GM21390 (cell line): Measurements from ENCODE around the gene PRKN.
A peak's percentile ranks its signal among the peaks of the same experiment; 100 is the strongest.

Experiments used
- ATAC-seq: cut with Tn5 transposase; IDR thresholded peaks from one replicate; pipeline ENCODE4 v1.9.1; 2021; ENCODE audit not compliant: unreplicated experiment

Gene PRKN

GRCh38 chr6:162727322-162728182, at the start of gene PRKN, which contains the start of gene PACRG:
Gene PRKN (minus strand): TSS chr6:162727766.
Gene PACRG (plus strand): TSS chr6:162727974.
- ATAC-seq, result peak; percentile 98

DNA sequence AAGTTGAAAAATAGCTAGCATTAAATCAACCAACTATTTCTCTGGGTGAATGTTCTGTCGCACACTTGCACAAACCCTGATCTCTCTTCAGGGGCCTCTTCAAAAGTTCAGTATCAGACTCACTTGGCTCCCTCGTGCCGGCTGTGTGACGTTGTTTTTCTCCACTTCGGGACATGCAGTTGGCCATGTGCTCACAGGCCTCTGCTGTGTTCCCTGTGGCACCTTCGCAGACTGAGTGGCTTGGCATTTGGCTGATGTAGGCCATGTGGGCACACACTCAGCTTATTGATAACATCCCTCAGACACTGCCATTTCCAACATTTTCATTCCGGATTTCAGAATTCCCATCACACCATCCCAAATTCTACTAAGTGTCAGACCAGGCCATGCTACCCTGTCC, 49.5 kb upstream of the PRKN start:
- ATAC-seq, result no peak

DNA sequence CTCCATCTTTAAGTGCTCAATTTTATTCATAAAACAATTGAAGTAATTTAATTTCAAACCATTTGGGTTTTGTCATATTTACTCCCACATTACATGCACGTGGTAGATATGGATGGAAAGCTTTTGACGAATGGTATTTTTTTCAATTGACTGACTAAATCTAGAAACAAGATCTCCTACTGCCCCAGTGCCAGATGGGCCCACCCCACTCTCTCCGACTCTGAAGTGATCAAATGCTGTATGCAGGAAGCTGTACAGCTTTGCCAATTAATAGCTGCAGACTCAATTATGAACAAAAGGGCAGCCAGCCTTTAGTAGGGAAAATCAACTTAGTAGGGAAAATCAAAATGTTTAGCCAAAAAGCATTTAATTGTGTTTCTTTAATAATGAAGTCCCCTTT, 46.4 kb upstream of the PRKN start:
- no peak for ATAC-seq

DNA sequence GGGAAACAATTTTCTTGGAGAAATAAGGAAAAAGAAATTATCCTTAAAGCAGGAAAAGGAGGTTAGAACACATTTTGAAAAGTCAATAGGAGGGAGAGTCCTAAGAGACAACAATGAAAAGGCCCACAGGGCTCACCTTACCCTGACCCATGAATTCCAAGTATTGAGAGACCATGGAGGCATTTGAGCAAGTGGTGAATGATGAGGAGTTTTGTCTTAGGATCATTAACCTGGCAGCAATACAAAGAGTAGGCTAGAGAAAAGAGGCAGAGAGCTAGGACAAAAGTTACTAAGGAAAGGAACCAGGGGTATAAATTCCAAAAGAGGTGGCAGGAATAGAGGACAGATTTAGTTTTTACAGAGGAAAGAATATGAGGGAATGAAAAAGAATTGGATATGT, 44.9 kb upstream of the PRKN start:
- ATAC-seq, result no peak

DNA sequence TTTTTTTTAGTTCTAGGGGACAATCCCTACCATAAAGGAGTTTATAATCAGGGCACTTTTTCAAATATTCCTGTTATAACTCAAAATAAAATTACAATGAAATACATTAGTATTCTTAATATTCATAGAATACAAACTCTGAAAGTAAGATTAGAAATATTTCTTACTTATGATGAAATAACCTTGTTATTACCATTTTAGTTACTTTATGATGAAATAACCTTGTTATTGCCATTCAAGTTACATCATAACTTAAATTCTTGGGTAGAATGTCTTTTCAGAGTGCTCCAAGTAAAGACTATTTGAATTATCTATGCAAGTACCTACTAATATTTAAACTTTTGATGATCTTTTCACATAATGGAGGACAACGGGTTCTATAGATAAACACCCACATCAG, 43.4 kb upstream of the PRKN start:
- no peak for ATAC-seq

DNA sequence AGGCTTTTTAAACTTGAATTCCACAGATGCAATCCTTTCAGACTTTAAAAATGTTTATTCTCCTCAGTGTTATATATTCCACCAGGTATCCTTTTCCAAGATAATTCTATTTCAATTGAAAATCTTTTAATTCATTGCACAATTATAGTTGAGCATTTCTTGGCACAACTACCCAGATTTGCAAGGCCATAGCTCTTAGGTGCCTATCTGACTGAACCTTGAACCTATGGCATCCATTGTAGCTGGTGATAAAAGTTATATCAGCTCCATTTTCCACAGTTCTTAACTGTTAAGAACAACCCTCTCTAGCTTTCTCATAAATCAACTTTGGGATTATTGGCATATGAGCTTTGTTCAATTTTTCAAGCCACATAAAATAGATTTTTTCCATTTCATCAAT, 42.6 kb upstream of the PRKN start:
- no peak for ATAC-seq

DNA sequence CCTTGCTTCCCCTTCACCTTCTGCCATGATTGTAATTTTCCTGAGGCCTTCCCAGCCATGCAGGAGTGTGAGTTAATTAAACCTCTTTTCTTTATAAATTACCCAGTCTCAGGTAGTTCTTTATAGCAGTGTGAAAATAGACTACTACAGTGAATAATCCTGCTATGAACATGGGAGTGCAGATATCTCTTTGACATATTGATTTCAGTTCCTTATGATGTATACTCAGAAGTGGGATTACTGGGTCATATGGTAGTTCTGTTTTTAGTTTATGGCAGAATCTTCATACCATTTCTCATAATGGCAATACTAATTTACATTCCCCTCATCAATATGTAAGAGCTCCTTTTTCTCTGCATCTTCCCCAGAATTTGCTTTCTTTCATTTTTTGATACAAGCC, 26.2 kb upstream of the PRKN start:
- ATAC-seq, result no peak

GRCh38 chr6:162751211-162751859, 23.8 kb upstream of the PRKN start:
- no peak for ATAC-seq

DNA sequence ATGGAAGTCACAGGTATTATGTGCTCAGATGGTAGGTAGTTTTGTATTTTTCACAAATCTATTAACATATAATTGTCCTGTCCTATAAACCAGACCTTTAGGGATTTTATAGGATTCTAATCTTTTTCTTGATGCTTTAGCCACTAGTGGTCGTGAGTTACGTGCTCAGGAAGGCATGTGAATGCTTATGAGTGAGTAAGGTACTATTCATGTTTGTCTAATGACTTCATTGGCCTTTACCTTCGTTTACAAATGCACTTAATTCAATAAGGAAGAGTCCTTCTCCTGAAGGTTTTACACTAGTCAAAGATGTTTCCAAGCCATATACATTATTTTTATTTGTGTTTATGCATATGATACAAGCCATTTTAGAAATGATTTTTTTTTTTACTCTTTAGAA, 23.2 kb upstream of the PRKN start:
- ATAC-seq, result no peak

DNA sequence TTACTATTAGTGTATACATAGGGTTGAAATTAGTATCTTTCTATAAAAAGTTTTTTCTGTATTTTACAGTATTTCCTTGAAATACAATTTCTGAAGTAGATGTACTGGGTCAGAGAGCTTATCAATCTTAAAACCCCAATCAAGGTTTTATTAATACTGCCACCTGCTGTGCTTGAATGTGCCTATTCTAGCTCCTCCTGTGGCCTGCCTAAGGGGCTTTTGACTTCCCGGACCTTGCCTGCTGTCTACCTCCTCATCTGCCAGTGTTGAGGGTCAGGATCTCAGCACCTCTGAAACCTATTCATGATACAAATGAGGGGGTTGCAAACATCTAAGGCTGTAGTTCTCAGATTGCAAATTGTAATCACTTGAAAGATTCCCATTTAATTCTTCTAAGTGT, 9.4 kb upstream of the PRKN start:
- no peak for ATAC-seq

DNA sequence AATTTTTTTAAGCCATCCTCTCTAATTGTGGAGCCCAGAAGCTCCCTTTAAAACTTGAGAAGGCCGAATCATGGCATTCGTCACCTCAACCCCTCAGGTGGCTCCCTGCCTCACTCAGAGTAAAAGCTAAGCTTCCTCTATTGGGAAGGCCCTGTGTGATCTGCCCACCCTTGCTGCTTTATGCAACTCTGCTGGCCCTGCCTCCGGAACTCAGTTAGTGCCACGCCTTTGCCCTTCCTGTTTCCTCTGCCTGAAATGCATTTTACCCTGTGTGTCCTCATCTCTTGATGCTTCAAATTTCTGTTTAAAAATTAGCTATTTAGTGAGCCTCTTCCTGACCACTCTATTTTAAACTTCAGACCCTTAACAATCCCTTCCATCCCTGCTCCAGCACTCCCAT, 5.9 kb upstream of the PRKN start:
- ATAC-seq, result no peak

GRCh38 chr6:162730502-162730901, 2.9 kb upstream of the PRKN start:
- ATAC-seq, result no peak

DNA sequence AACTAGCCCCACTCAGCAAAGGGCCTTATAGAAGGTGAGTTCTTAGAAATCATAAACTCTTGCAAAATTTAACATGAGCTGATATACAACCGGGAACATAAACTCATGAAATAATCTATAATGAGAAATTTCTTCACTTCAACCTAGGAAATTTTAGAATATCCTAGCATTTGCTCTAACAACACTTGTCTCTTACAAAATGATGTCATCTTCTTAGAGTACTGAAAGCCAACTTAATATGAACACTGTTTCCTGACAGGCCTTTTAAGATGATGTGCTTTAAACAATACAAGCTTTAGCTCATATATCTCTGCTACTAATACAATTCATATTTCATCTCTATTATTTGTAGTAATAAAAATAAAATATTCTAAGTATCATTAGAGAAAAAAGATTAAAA, 1.1 kb upstream of the PRKN start:
- ATAC-seq, result no peak

- no peak for ATAC-seq
Measured at GRCh38 chr6:162728197-162728596, 631 bp upstream of the PRKN start.

DNA sequence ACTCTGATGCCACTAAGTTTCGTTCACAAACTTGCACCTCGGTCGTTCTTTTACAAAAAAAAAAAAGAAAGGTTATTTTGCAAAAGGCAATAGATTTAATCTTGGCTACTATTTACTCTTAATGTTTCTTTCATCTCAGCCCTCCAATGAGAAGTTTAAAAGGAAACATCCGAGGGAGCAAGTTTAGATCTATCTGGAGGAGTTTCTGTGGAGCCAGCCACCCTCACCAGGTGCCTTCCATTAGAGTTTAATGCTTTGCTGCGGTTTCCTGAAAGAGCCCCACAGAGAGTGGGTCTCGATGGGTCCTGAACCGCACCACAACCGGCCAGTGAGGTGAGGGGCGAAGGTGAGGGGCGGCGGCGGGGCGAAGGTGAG, 632 bp downstream of the PRKN start:
- peak; percentile 2 for ATAC-seq

- no peak for ATAC-seq
Measured at GRCh38 chr6:162722633-162723032, 4.9 kb downstream of the PRKN start.

- ATAC-seq, result no peak
Measured at GRCh38 chr6:162722226-162722625, 5.3 kb downstream of the PRKN start.

GRCh38 chr6:162721404-162721687, 6.2 kb downstream of the PRKN start:
- no peak for ATAC-seq

DNA sequence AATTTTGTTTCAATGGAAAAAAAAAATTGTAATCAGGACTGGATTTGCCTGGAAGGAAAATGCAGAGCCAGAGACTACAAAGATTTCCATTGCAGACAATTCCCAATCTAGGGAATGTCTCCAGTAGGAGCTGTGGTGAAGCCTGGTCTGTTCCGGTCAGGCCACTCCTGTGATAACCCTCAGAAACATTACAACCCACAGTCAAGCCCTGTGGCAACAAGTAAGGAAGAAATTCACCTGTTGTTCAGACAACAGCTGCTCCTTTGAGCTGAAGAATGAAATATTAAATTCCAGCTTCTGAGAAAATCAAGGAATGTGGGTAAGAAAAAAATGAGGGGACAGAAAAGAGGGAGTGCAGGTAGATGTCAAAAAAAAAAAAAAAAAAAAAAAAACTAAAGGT, 8.0 kb downstream of the PRKN start:
- no peak for ATAC-seq

DNA sequence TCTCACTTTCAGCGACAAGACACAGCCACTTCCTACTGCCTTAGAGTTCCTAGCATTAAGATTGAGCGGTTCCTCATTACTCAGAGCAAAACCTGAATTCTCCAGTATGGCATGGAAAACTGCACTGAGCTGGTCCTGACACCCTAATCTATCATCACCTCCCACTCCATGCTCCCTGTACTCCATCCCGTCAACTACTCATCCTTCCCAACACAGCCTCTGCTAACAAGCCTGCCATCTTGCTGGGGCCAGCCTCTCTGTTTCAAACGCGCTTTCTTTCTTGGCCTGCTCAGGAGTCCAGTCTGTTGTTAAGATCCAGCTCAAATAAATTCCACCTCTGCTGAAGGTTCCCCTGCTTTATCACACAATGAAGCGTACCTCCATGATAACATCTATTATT, 12.0 kb downstream of the PRKN start:
- ATAC-seq, result no peak

- no peak for ATAC-seq
Measured at GRCh38 chr6:162713974-162714780, 13.4 kb downstream of the PRKN start.

DNA sequence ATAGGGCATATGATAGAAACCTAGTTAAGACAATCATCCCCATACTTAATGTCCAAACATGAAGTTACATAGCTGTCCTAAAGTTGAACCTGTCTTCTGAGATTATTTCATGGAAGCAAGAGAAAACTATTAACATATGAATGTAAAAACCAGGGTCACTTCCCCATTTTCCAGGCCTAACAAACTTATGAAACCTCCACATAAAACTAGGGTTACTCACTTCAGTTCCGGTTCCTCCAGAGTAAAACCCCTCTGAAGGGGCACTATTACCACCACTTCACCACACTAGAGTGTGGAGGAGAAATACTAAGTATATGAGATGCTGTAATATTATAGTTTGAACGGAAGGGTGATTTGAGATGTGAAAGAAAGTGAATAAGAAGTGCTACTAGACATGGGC, 14.9 kb downstream of the PRKN start:
- no peak for ATAC-seq
